K562 (cell line): ENCODE measurements around the gene MRNIP. TPM values are rescaled to one million over a fixed set of nuclear protein-coding genes. Genes with fewer than 3 reads are reported as not detected.

ENCODE experiments used
- ATAC-seq: fragments of 200-7000 bp; cut with Tn5 transposase; 3 replicates; pipeline ENCODE4 v1.9.1; 2020; ENCODE audit warnings: moderate library complexity
- BruUV-seq: library from RNA; stranded (reverse); fragments of 400-500 nt; replicated peaks from 2 replicates; lab custom pipeline; 2021; lab: Mats Ljungman, UMichigan
- CTCF ChIA-PET: fragments of 300-600 bp; formaldehyde crosslinking; extraction: SDS; loops from one replicate; lab custom pipeline; 2021; ENCODE audit warnings: low intra/inter-chr PET ratio; lab: Yijun Ruan, JAX
- POLR2A ChIA-PET: fragments of 300-600, 350-650 bp; sonication (Branson Sonifier 250); formaldehyde crosslinking; extraction: SDS; loops from one replicate; lab custom pipeline; 2021; ENCODE audit warnings: antibody characterized with exemption, inconsistent platforms; lab: Yijun Ruan, JAX
- DNase-seq, 4 experiments: peaks; one replicate each; pipeline versions ENCODE4 v3.0.0 to v3.0.0-alpha.2; 2011 to 2018; ENCODE audit warnings: low spot score in 3 of 4, mixed read lengths in 3 of 4; ENCODE audit errors: extremely low read depth in 1 of 4
- FAIRE-seq: peaks from 2 replicates; lab custom pipeline; 2011; peaks lifted over from hg19 to GRCh38; lab: Jason Lieb, UNC
- H2AFZ ChIP-seq: 2 replicates; pipeline ENCODE4 v1.6.0; 2011; ENCODE audit warnings: low read depth, low read length, control low read depth, inconsistent platforms
- H3K27ac ChIP-seq: fragments of 200-600 bp; 3 replicates; pipeline ENCODE4 v1.8.0; 2011; ENCODE audit warnings: low read depth, mild to moderate bottlenecking, control low read depth, inconsistent platforms, low read length, moderate library complexity, mixed read lengths; ENCODE audit errors: extremely low read depth
- H3K27me3 ChIP-seq, 2 experiments: fragments of 300-600 bp in 1 of 2; 2 replicates in 1 of 2; 3 replicates in 1 of 2; pipeline versions ENCODE4 v1.6.0 to v1.8.0; 2011; ENCODE audit warnings: inconsistent platforms in 2 of 2, low read length in 2 of 2, mild to moderate bottlenecking in 1 of 2, mixed read lengths in 1 of 2, moderate library complexity in 1 of 2; ENCODE audit not compliant: control insufficient read depth in 2 of 2, insufficient read depth in 2 of 2
- H3K36me3 ChIP-seq: fragments of 300-600 bp; 3 replicates; pipeline ENCODE4 v1.8.0; 2011; ENCODE audit warnings: mild to moderate bottlenecking, low read length, inconsistent platforms; ENCODE audit not compliant: control insufficient read depth, insufficient read depth
- H3K4me1 ChIP-seq, 2 experiments: fragments of 200-600 bp in 1 of 2; replicated peaks in 1 of 2; 2 replicates in 1 of 2; 3 replicates in 1 of 2; pipeline versions ENCODE4 v1.5.1 to v1.8.0; 2011; ENCODE audit warnings: inconsistent platforms in 2 of 2, low read length in 2 of 2, mild to moderate bottlenecking in 1 of 2, mixed read lengths in 1 of 2, moderate library complexity in 1 of 2; ENCODE audit not compliant: control insufficient read depth in 2 of 2, insufficient read depth in 2 of 2
- H3K4me2 ChIP-seq: 2 replicates; pipeline ENCODE4 v1.6.1; 2011; ENCODE audit warnings: low read length, control low read depth, inconsistent platforms, mixed read lengths; ENCODE audit not compliant: insufficient read depth
- H3K4me3 ChIP-seq: fragments of 200-600 bp; sonication (generic), shearing (Covaris generic); 2 replicates; pipeline ENCODE4 v1.5.1; 2016; ENCODE audit warnings: control low read depth, inconsistent platforms
- H3K79me2 ChIP-seq: fragments of 200-600 bp; 3 replicates; pipeline ENCODE4 v1.8.0; 2011; ENCODE audit warnings: low read length, inconsistent platforms; ENCODE audit not compliant: control insufficient read depth, insufficient read depth
- H3K9ac ChIP-seq, 2 experiments: 2 replicates each; pipeline versions ENCODE4 v1.6.0 to v1.6.1; 2011; ENCODE audit warnings: low read depth in 2 of 2, low read length in 2 of 2, control low read depth in 1 of 2, inconsistent platforms in 1 of 2, mild to moderate bottlenecking in 1 of 2, mixed read lengths in 1 of 2; ENCODE audit not compliant: insufficient read depth in 1 of 2
- H3K9me1 ChIP-seq: one replicate; pipeline ENCODE4 v1.6.0; 2011; ENCODE audit warnings: inconsistent platforms, mild to moderate bottlenecking, low read length, moderate library complexity; ENCODE audit not compliant: control insufficient read depth, insufficient read depth
- H3K9me3 ChIP-seq: replicated peaks from 2 replicates; pipeline ENCODE4 v1.5.1; 2011; ENCODE audit warnings: low read depth, low read length, inconsistent platforms; ENCODE audit not compliant: control insufficient read depth, insufficient read depth
- H4K20me1 ChIP-seq: replicated peaks from 2 replicates; pipeline ENCODE4 v1.6.1; 2011; ENCODE audit warnings: low read length, inconsistent platforms, mixed read lengths; ENCODE audit not compliant: control insufficient read depth, insufficient read depth
- BACH1 ChIP-seq: fragments of 200-800 bp; sonication (Bioruptor generic); IDR thresholded peaks from 2 replicates; pipeline ENCODE4 v1.6.1; 2016; ENCODE audit warnings: missing genetic modification characterization, missing compliant biosample characterization
- FOXJ3 ChIP-seq: sonication (generic); formaldehyde crosslinking; IDR thresholded peaks from 2 replicates; pipeline ENCODE4 v1.4.0; 2020; ENCODE audit warnings: mild to moderate bottlenecking, missing genetic modification reagents
- HDGF ChIP-seq: fragments of 450-650 bp; IDR thresholded peaks from 2 replicates; pipeline ENCODE4 v1.6.1; 2016
- KDM4B ChIP-seq, 2 experiments: fragments of 450-650 bp in 1 of 2; sonication (generic) in 1 of 2; IDR thresholded peaks; 2 replicates each; pipeline ENCODE4 v1.6.1; 2016 to 2017; ENCODE audit warnings: borderline replicate concordance in 2 of 2, antibody characterized with exemption in 1 of 2, low read depth in 1 of 2, mild to moderate bottlenecking in 1 of 2
- POLR2G ChIP-seq: fragments of 200-400 bp; formaldehyde crosslinking; IDR thresholded peaks from 2 replicates; pipeline ENCODE4 v1.6.1; 2017; ENCODE audit warnings: low read depth, mild to moderate bottlenecking, antibody characterized with exemption, low read length, moderate library complexity
- TAF7 ChIP-seq: fragments of 450-650 bp; IDR thresholded peaks from 2 replicates; pipeline ENCODE4 v1.6.1; 2016; ENCODE audit warnings: missing genetic modification characterization, missing compliant biosample characterization
- TGIF2 ChIP-seq: sonication (generic); formaldehyde crosslinking; IDR thresholded peaks from 2 replicates; pipeline ENCODE4 v1.8.1; 2022; ENCODE audit warnings: mild to moderate bottlenecking, missing genetic modification reagents, moderate library complexity
- ZNF263 ChIP-seq: sonication (generic); formaldehyde crosslinking; IDR thresholded peaks from 2 replicates; pipeline ENCODE4 v1.8.0; 2022; ENCODE audit warnings: mild to moderate bottlenecking, missing genetic modification reagents, borderline replicate concordance
- ZZZ3 ChIP-seq: fragments of 450-650 bp; IDR thresholded peaks from 2 replicates; pipeline ENCODE4 v1.6.1; 2016; ENCODE audit warnings: antibody characterized with exemption, mild to moderate bottlenecking, moderate library complexity
- WGBS: fragments of 100-300 bp; shearing (Covaris generic); methylation state at CpG from one replicate; pipeline ENCODE4 v1.1.6; 2016; ENCODE audit warnings: low coverage, mixed read lengths; ENCODE audit not compliant: insufficient coverage; ENCODE audit errors: missing lambda C conversion rate; 5-methylcytosine and 5-hydroxymethylcytosine counted together
- in situ Hi-C: fragments of 300-500 bp; cut with MboI; formaldehyde crosslinking; loops from 4 replicates; pipeline ENCODE4 v1.15.0; 2018; ENCODE audit warnings: inconsistent platforms, mixed read lengths
- intact Hi-C: fragments of 100-400 bp; cut with micrococcal nuclease; formaldehyde crosslinking; loops from 2 replicates; pipeline ENCODE4 v1.14.2; 2022
- polyA plus RNA-seq, 8 experiments: library from polyadenylated mRNA; depleted of rRNA in 4 of 8; stranded (reverse) in 5 of 8; unstranded in 3 of 8; fragments of >200 nt; fragmentation: Nextera tagmentation in 2 of 8; fragmentation: Illumina TruSeq in 1 of 8; extraction: Ambion mirVana in 2 of 8; extraction: Trizol in 1 of 8; gene quantifications; 2 replicates each; pipeline versions ENCODE4 v1.2.1 to v1.2.3, GENCODE V29; 2011 to 2014; ENCODE audit warnings: inconsistent platforms in 1 of 8, missing spikeins in 1 of 8
- total RNA-seq, 7 experiments: library from RNA; depleted of rRNA in 6 of 7; stranded (reverse); fragments of >200 nt in 6 of 7; fragmentation: Illumina TruSeq in 2 of 7; extraction: Trizol in 2 of 7; gene quantifications; 2 replicates each; pipeline versions ENCODE4 v1.2.1 to v1.2.3, GENCODE V29; 2011 to 2021; ENCODE audit warnings: low replicate concordance in 1 of 7
- TF ChIP-seq, protein P1 (sequence below): sonication (generic); formaldehyde crosslinking; IDR thresholded peaks from 2 replicates; pipeline ENCODE4 v1.8.1; 2023; ENCODE audit warnings: mild to moderate bottlenecking, missing genetic modification reagents, moderate library complexity
- TF ChIP-seq, protein P2 (sequence below): sonication (generic); formaldehyde crosslinking; IDR thresholded peaks from 2 replicates; pipeline ENCODE4 v1.8.0; 2022; ENCODE audit warnings: missing genetic modification reagents, mild to moderate bottlenecking, borderline replicate concordance
- TF ChIP-seq, protein P3 (sequence below), 2 experiments: fragments of 150-350 bp in 1 of 2; IDR thresholded peaks; 2 replicates each; pipeline ENCODE4 v1.6.1; 2012 to 2016; ENCODE audit warnings: low read depth in 2 of 2, low read length in 2 of 2, mild to moderate bottlenecking in 1 of 2, moderate library complexity in 1 of 2

The MRNIP gene
- total and polyA plus RNA-seq, 9 of the 15 experiments (the other 6 are each of a cell fraction or from before 2014, with no cell fraction given): 3.6 to 39.0 (median 16.8) TPM

DNA sequence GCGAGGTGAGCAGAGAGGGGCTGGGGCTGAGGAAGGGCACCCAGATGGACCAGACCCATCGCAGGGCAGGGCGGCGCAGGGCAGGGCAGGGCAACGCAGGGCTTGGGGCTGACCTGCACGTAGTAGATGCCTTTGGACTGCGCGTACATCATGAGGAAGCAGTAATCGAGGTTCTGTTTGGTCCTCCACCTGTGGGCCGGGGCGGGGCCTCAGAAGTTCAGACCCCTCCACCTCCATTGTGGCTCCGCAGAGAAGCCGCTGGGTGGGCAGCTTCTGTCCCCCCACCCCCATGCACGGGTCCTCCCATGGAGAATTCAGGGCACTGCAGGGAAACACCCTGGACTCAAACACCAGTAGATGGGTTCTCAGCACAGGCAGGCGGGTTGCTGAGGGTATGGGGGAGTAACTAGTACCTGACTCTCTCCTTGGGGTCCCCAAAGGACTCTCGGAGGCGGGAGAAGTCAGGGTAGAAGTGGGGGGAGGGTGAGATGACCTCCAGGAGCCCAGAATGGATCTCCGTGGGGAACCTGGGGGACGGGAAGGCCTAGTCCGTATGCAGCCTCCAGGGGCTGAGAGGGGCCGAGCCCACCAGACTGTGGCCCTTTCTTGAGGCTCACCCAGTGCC is 58.4 kb downstream of the MRNIP start:
- DNase-seq (no peak), FAIRE-seq (no peak), ATAC-seq (no peak)
- in situ Hi-C loops (no loop called here), intact Hi-C loops (no loop called here)
- Histone ChIP-seq H3K27me3 (no peaks in the 10 kb centered on the region), H3K79me2 (peaks cover 25% of the 10 kb centered on the region), H3K9me3 (no peaks in the 10 kb centered on the region), H3K36me3 (peaks cover 75% of the 10 kb centered on the region; the same call in 2 of the 3 replicates), H3K27ac (no peak overlapping the region), H3K4me1 (peaks cover 20 to 66% of the 10 kb centered on the region in 2 experiments), H4K20me1 (no peaks in the 10 kb centered on the region), H3K9me1 (peaks cover 6% of the 10 kb centered on the region), H3K4me3 (no peak overlapping the region), H3K4me2 (no peak overlapping the region), H3K9ac (no peak overlapping the region), H2AFZ (no peak overlapping the region)
- 92% methylated on average over 20 of the region's 21 CpGs for WGBS
- no TSS peak for BruUV-seq
- POLR2A ChIA-PET: no interaction called here
- CTCF ChIA-PET: no interaction called here
- TF ChIP-seq KDM4B (IDR thresholded peaks at IDR 0.05; ENCODE audit: borderline replicate concordance in 2 of 2, low read depth in 1 of 2) (no peak), TAF7 (tag) (no peak), ZZZ3 (no peak), POLR2G (no peak), TGIF2 (CRISPR knock-in tag) (no peak), BACH1 (tag) (no peak), FOXJ3 (no peak), HDGF (no peak), ZNF263 (CRISPR knock-in tag) (no peak)
- TF ChIP-seq, protein P1, sequence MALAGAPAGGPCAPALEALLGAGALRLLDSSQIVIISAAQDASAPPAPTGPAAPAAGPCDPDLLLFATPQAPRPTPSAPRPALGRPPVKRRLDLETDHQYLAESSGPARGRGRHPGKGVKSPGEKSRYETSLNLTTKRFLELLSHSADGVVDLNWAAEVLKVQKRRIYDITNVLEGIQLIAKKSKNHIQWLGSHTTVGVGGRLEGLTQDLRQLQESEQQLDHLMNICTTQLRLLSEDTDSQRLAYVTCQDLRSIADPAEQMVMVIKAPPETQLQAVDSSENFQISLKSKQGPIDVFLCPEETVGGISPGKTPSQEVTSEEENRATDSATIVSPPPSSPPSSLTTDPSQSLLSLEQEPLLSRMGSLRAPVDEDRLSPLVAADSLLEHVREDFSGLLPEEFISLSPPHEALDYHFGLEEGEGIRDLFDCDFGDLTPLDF (CRISPR knock-in tag): no peak
- TF ChIP-seq, protein P2, sequence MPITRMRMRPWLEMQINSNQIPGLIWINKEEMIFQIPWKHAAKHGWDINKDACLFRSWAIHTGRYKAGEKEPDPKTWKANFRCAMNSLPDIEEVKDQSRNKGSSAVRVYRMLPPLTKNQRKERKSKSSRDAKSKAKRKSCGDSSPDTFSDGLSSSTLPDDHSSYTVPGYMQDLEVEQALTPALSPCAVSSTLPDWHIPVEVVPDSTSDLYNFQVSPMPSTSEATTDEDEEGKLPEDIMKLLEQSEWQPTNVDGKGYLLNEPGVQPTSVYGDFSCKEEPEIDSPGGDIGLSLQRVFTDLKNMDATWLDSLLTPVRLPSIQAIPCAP (CRISPR knock-in tag): no peak
- TF ChIP-seq, protein P3, sequence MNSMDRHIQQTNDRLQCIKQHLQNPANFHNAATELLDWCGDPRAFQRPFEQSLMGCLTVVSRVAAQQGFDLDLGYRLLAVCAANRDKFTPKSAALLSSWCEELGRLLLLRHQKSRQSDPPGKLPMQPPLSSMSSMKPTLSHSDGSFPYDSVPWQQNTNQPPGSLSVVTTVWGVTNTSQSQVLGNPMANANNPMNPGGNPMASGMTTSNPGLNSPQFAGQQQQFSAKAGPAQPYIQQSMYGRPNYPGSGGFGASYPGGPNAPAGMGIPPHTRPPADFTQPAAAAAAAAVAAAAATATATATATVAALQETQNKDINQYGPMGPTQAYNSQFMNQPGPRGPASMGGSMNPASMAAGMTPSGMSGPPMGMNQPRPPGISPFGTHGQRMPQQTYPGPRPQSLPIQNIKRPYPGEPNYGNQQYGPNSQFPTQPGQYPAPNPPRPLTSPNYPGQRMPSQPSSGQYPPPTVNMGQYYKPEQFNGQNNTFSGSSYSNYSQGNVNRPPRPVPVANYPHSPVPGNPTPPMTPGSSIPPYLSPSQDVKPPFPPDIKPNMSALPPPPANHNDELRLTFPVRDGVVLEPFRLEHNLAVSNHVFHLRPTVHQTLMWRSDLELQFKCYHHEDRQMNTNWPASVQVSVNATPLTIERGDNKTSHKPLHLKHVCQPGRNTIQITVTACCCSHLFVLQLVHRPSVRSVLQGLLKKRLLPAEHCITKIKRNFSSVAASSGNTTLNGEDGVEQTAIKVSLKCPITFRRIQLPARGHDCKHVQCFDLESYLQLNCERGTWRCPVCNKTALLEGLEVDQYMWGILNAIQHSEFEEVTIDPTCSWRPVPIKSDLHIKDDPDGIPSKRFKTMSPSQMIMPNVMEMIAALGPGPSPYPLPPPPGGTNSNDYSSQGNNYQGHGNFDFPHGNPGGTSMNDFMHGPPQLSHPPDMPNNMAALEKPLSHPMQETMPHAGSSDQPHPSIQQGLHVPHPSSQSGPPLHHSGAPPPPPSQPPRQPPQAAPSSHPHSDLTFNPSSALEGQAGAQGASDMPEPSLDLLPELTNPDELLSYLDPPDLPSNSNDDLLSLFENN (IDR thresholded peaks at IDR 0.05; ENCODE audit: low read depth in 2 of 2, low read length in 2 of 2): no peak
